GM21390 (cell line): ENCODE data around the gene C17orf107.
"Not testable (repeated sequence)": the region's sequence is repeated elsewhere in the genome, so short reads cannot be mapped to it uniquely, and the experiment has no call there.

ENCODE experiments used
- ATAC-seq: cut with Tn5 transposase; IDR thresholded peaks from one replicate; pipeline ENCODE4 v1.9.1; 2021; ENCODE audit not compliant: unreplicated experiment

The C17orf107 gene

GRCh38 chr17:4899341-4900230 lies at the start of gene C17orf107:
Gene C17orf107 (plus strand): TSS chr17:4899536. CDS start chr17:4899763, 227 bp downstream.
- no peak for ATAC-seq

GRCh38 chr17:4850246-4850645 lies 49.1 kb upstream of the C17orf107 start:
- no peak for ATAC-seq

GRCh38 chr17:4851084-4851483 lies 48.3 kb upstream of the C17orf107 start:
- no peak for ATAC-seq

GRCh38 chr17:4852567-4853207 lies 46.6 kb upstream of the C17orf107 start:
- ATAC-seq: no peak

- ATAC-seq: no peak
Measured at GRCh38 chr17:4853208-4853671, 46.1 kb upstream of the C17orf107 start.

- ATAC-seq: no peak
Measured at GRCh38 chr17:4854111-4854681, 45.1 kb upstream of the C17orf107 start.

GRCh38 chr17:4856271-4856936 lies 42.9 kb upstream of the C17orf107 start:
- no peak for ATAC-seq

- no peak for ATAC-seq
Measured at GRCh38 chr17:4856937-4857314, 42.4 kb upstream of the C17orf107 start.

- ATAC-seq: not testable (repeated sequence)
Measured at GRCh38 chr17:4857347-4857746, 42.0 kb upstream of the C17orf107 start.

GRCh38 chr17:4858068-4858881 lies 41.1 kb upstream of the C17orf107 start:
- ATAC-seq: no peak

GRCh38 chr17:4858882-4859260 lies 40.5 kb upstream of the C17orf107 start:
- ATAC-seq: no peak

GRCh38 chr17:4859816-4860625 lies 39.3 kb upstream of the C17orf107 start:
- ATAC-seq: no peak

- ATAC-seq: no peak
Measured at GRCh38 chr17:4860651-4861050, 38.7 kb upstream of the C17orf107 start.

- ATAC-seq: no peak
Measured at GRCh38 chr17:4861052-4861451, 38.3 kb upstream of the C17orf107 start.

GRCh38 chr17:4862720-4863119 lies 36.6 kb upstream of the C17orf107 start:
- no peak for ATAC-seq

GRCh38 chr17:4863321-4863720 lies 36.0 kb upstream of the C17orf107 start:
- no peak for ATAC-seq

GRCh38 chr17:4867535-4867934 lies 31.8 kb upstream of the C17orf107 start:
- not testable (repeated sequence) for ATAC-seq

- ATAC-seq: not testable (repeated sequence)
Measured at GRCh38 chr17:4869058-4869998, 30.0 kb upstream of the C17orf107 start.
